Upper lobe of left lung (tissue), 6 donors: ENCODE data around the gene ATF6. TPM values are rescaled to one million over a fixed set of nuclear protein-coding genes. Genes with fewer than 3 reads are reported as not detected.

Source experiments
- ATAC-seq, 2 donors: fragments of 200-7000 bp; cut with Tn5 transposase; one replicate each; pipeline ENCODE4 v1.9.1; 2022; ENCODE audit warnings: mild to moderate bottlenecking in 2 of 2, moderate library complexity in 2 of 2; ENCODE audit not compliant: low FRiP score in 2 of 2
- DNase-seq, 2 donors: peaks; one replicate each; pipeline ENCODE4 v3.0.0-alpha.2; 2019 to 2020
- H3K27ac ChIP-seq, 4 donors: fragments of 200-600 bp; sonication (generic); one replicate each; pipeline ENCODE4 v1.5.1; 2016 to 2019
- H3K27me3 ChIP-seq, 4 donors: fragments of 200-600 bp; sonication (generic); one replicate each; pipeline ENCODE4 v1.5.1; 2017 to 2019
- H3K36me3 ChIP-seq, 4 donors: fragments of 200-600 bp; sonication (generic); one replicate each; pipeline ENCODE4 v1.5.1; 2016 to 2019
- H3K4me1 ChIP-seq, 4 donors: fragments of 200-600 bp; sonication (generic); one replicate each; pipeline ENCODE4 v1.5.1; 2018 to 2019
- H3K4me3 ChIP-seq, 4 donors: fragments of 200-600 bp; sonication (generic); one replicate each; pipeline ENCODE4 v1.5.1; 2017 to 2019; ENCODE audit warnings: mild to moderate bottlenecking in 2 of 4, moderate library complexity in 1 of 4
- H3K9me3 ChIP-seq, 4 donors: fragments of 200-600 bp; sonication (generic); one replicate each; pipeline ENCODE4 v1.5.1; 2018 to 2019
- EP300 ChIP-seq, 4 donors: sonication (generic); formaldehyde crosslinking; IDR thresholded peaks; one replicate each; pipeline ENCODE4 v1.5.1; 2017; ENCODE audit warnings: antibody characterized with exemption in 4 of 4, control low read depth in 2 of 4
- POLR2A ChIP-seq, 4 donors: fragments of 450-650 bp; IDR thresholded peaks; one replicate each; pipeline ENCODE4 v1.5.1; 2016 to 2017; ENCODE audit warnings: antibody characterized with exemption in 4 of 4, mild to moderate bottlenecking in 2 of 4
- POLR2AphosphoS5 ChIP-seq, 2 donors: sonication (generic); formaldehyde crosslinking; IDR thresholded peaks; one replicate each; pipeline ENCODE4 v1.5.1; 2017; ENCODE audit warnings: antibody characterized with exemption in 2 of 2
- WGBS, 2 donors: methylation state at CpG; one replicate each; pipeline ENCODE4 v1.1.5; 2017 to 2018; 5-methylcytosine and 5-hydroxymethylcytosine counted together
- total RNA-seq, 6 donors: library from RNA; depleted of rRNA in 4 of 6; stranded (reverse); fragments of >200 nt in 4 of 6; gene quantifications; one replicate each; pipeline versions ENCODE4 v1.1.0 to v1.2.1, GENCODE V29; 2016 to 2021
- TF ChIP-seq, protein P1 (sequence below), 6 experiments: fragments of 450-650 bp in 4 of 6; fragments of 200-600 bp in 2 of 6; sonication (generic) in 2 of 6; IDR thresholded peaks; one replicate each; pipeline ENCODE4 v1.5.1; 2016 to 2019; ENCODE audit warnings: antibody characterized with exemption in 6 of 6
- donor health status: DM: no; HTN: no; CAD: no; lungs with moderate emphysema.
- donor health status: DM: no; HTN: yes; CAD: no; lungs with severe emphysema.

Gene ATF6
- total RNA-seq, 6 donors from 2014 or later: 14.2 to 36.7 (median 27.0) TPM

DNA sequence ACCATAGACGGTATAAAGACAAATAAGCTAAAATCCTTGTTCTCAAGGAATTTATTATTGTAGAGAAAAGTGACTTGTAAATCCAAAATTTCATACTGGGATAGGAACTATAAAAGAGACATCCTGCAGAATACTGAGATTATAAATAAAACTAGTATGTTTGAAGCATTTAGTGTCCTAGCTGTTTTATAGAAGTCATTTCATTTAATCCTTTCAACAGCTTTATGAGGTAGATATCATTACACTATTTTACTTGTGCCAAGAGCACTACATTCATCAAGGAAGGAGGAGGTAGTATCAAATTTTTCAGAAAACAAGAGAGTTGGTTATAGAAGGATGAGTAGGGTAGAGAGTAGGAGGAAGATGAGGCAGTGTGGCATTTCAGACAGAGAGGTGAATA is 119.6 kb downstream of the ATF6 start:
- no peak overlapping the region for H3K4me3 ChIP-seq
- WGBS, 2 donors: 84 to 94% methylated on average over 1 of the region's 1 CpG
- TF ChIP-seq, protein P1, sequence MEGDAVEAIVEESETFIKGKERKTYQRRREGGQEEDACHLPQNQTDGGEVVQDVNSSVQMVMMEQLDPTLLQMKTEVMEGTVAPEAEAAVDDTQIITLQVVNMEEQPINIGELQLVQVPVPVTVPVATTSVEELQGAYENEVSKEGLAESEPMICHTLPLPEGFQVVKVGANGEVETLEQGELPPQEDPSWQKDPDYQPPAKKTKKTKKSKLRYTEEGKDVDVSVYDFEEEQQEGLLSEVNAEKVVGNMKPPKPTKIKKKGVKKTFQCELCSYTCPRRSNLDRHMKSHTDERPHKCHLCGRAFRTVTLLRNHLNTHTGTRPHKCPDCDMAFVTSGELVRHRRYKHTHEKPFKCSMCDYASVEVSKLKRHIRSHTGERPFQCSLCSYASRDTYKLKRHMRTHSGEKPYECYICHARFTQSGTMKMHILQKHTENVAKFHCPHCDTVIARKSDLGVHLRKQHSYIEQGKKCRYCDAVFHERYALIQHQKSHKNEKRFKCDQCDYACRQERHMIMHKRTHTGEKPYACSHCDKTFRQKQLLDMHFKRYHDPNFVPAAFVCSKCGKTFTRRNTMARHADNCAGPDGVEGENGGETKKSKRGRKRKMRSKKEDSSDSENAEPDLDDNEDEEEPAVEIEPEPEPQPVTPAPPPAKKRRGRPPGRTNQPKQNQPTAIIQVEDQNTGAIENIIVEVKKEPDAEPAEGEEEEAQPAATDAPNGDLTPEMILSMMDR (IDR thresholded peaks at IDR 0.05): no peak
- no peak for TF ChIP-seq POLR2AphosphoS5 (IDR thresholded peaks at IDR 0.05)
- TF ChIP-seq POLR2A (IDR thresholded peaks at IDR 0.05): no peak
- H3K9me3 ChIP-seq: no peaks in the 10 kb centered on the region
- H3K27me3 ChIP-seq: no peaks in the 10 kb centered on the region
- DNase-seq (no peak), ATAC-seq (no peak)
- no peak overlapping the region for H3K27ac ChIP-seq
- H3K4me1 ChIP-seq: peaks cover 0 to 5% (median 0%) of the 10 kb centered on the region in 4 donors
- peaks cover 0 to 10% (median 6%) of the 10 kb centered on the region in 4 donors for H3K36me3 ChIP-seq

DNA sequence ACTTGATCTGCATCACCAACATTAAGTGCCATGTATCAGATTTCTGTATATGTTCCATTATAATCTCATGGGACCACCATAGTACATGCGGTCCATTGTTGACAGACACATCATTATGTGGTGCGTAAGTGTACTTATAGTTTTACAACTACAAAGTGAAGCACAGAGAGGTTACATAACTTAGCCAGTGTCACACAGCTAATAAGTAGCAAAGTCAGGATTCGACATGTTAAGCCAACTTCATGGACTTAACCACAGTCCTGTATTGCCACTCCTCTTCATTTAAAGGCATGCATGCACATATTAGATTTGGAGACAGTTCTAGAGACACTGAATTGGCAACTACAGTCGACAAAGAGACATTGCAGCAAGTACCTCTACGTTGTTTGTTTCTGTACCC is 120.5 kb downstream of the ATF6 start:
- TF ChIP-seq EP300 (IDR thresholded peaks at IDR 0.05) (no peak), POLR2A (IDR thresholded peaks at IDR 0.05) (no peak), POLR2AphosphoS5 (IDR thresholded peaks at IDR 0.05) (no peak)
- TF ChIP-seq, protein P1 (IDR thresholded peaks at IDR 0.05): no peak

DNA sequence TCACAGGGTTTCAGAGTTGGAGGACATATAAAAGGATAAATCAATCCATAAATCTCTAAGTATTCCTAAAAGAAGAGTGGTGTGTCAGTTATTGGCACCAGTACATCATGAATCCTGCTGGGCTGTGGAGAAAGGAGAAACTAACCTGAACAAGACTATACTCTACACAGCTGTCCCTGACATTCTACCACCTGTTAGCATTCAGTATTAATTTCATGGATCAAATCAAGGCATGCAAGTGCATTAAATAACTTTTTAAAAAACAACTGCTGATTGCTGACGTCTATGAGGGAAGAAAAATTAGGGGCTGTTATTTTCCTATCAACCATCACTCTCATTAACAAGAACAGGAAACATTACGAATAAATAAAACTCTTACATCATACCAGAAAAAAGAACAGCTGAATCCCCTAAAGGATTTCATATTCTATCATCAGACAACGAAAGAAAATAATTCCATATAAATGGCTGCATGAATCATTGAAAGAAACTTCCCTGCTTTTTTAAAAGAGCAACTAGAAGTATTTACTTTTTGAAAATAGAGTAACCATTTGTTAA is 121.7 kb downstream of the ATF6 start:
- WGBS, 2 donors: 60 to 77% methylated on average over 3 of the region's 3 CpGs
- no peak for DNase-seq
- TF ChIP-seq POLR2A (IDR thresholded peaks at IDR 0.05): no peak
- TF ChIP-seq, protein P1 (IDR thresholded peaks at IDR 0.05): no peak
- no peak for TF ChIP-seq POLR2AphosphoS5 (IDR thresholded peaks at IDR 0.05)
- no peak for TF ChIP-seq EP300 (IDR thresholded peaks at IDR 0.05)
- no peaks in the 10 kb centered on the region for H3K27me3 ChIP-seq
- H3K9me3 ChIP-seq: no peaks in the 10 kb centered on the region
- no peak overlapping the region for H3K4me3 ChIP-seq
- no peak overlapping the region for H3K27ac ChIP-seq
- peaks cover 0 to 5% (median 0%) of the 10 kb centered on the region in 4 donors for H3K4me1 ChIP-seq
- H3K36me3 ChIP-seq: peaks cover 0 to 18% (median 13%) of the 10 kb centered on the region in 4 donors
- ATAC-seq: peak in 1 of 2 donors; percentile 50

More for the DNA sequence above, 120.5 kb downstream of the ATF6 start:
- ATAC-seq (no peak), DNase-seq (no peak)
- 96 to 97% methylated on average over 5 of the region's 5 CpGs for WGBS, 2 donors
- H3K27ac ChIP-seq: no peak overlapping the region
- H3K4me1 ChIP-seq: peaks cover 0 to 5% (median 0%) of the 10 kb centered on the region in 4 donors
- no peak overlapping the region for H3K4me3 ChIP-seq
- H3K27me3 ChIP-seq: no peaks in the 10 kb centered on the region
- H3K9me3 ChIP-seq: no peaks in the 10 kb centered on the region
- peaks cover 0 to 18% (median 13%) of the 10 kb centered on the region in 4 donors for H3K36me3 ChIP-seq

DNA sequence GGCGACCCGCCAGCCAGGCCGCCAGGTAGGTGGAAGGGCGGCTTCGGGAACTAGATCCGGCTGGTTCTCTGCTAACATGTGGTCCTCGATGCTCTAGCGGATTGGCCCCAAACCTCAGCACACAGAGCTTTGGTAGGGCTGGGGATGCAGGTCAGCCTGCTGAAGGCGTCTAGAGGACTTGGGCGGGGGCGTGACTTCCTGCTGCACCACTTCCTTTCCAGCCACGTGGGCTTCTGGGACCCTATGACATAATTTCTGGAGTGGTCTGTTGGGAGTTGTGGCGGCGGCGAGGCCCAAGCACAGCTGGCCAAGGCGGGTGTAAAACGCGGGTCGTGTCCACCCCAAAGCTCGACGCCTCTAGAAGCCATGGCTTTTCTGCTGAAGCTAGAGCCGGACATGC is 124.5 kb downstream of the ATF6 start:
- H3K27me3 ChIP-seq: no peaks in the 10 kb centered on the region
- no peaks in the 10 kb centered on the region for H3K4me1 ChIP-seq
- TF ChIP-seq, protein P1 (IDR thresholded peaks at IDR 0.05): no peak
- no peak for TF ChIP-seq POLR2AphosphoS5 (IDR thresholded peaks at IDR 0.05)
- no peak for TF ChIP-seq POLR2A (IDR thresholded peaks at IDR 0.05)
- no peak for TF ChIP-seq EP300 (IDR thresholded peaks at IDR 0.05)
- H3K9me3 ChIP-seq: no peaks in the 10 kb centered on the region
- H3K4me3 ChIP-seq: no peak overlapping the region
- H3K27ac ChIP-seq: no peak overlapping the region
- peaks cover 0 to 18% (median 13%) of the 10 kb centered on the region in 4 donors for H3K36me3 ChIP-seq
- 95 to 100% methylated on average over 2 to 22 of the region's 22 CpGs for WGBS, 2 donors
- peak in 1 of 2 donors; percentile 62 for DNase-seq
- ATAC-seq: no peak

DNA sequence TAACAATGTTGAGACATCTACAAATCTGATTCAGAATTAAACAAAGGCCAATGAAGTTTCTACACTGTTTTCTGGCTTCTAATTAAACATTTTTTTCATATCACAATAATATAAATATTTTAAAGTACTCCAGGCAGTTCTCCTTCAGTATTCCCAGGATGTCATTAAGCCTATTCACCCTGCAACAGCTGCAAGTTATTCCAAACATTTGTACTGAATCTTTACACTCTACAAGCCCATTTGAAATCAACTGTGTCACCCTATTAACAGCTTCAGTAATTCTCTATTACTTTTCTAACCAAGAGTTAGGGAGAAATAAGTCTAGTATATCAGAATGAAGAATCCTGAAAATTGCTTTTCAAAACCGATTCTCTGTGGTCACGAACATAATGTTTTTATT is 133.0 kb downstream of the ATF6 start:
- DNase-seq: no peak
- WGBS, 2 donors: 89 to 96% methylated on average over 2 of the region's 2 CpGs
- no peak for TF ChIP-seq POLR2AphosphoS5 (IDR thresholded peaks at IDR 0.05)
- Histone ChIP-seq H3K4me1 (no peaks in the 10 kb centered on the region), H3K9me3 (no peaks in the 10 kb centered on the region), H3K4me3 (no peak overlapping the region), H3K27ac (no peak overlapping the region), H3K36me3 (no peaks in the 10 kb centered on the region), H3K27me3 (no peaks in the 10 kb centered on the region)
- ATAC-seq: no peak
